CMK (cell line): ENCODE results near the gene NELL1.

Experiments
- DNase-seq: peaks from one replicate; pipeline ENCODE4 v3.0.0-alpha.2; 2010; ENCODE audit warnings: low read depth

Gene NELL1

DNA sequence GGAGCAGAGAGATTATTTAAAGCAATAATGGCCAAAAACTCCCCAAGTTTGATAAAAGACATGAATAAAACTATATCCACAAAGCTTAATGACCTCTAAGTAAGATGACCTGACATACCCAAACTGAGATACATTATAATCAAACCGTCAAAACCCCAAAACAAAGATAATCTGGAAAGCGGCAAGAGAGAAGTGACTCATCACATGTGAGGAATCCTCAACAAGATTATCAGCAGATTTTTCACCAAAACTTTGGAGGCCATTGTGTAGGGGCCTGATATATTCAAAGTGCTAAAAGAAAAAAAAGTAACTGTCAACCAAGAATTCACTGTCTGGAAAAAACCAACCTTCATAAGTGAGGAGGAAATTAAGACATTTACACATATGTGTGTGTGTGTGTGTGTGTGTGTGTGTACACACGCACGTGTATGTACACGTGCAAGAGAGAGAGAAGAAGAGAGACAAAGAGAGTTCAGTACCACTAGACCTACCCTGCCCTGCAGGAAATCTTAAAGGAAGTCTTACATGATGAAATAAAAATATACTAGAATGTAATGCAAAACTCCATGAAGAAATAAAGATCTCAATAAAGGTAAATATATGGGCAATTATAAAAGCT lies 752.4 kb downstream of the NELL1 start:
- no peak for DNase-seq

DNA sequence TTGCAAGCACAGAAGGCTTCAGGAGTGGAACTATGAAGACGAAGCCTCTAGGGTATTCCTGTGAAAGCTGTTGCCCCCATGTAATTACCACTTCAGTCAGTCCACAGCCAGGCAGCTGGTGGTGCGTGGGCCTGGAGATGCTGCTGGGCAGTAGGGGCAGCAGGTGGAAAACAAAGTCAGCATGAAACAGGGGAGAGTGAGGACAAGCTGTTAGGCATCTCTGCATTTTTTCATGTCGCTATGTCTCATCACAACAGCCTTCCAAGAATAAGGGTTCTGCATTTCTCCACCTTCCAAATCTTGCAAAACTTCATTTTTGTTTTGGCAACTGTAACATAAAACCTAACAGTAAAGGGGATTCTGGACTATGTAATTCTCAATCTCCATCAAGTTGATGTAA lies 757.5 kb downstream of the NELL1 start:
- DNase-seq: no peak

- DNase-seq: no peak
These were observed 758.3 kb downstream of the NELL1 start for GRCh38 chr11:21427726-21428125.

- no peak for DNase-seq
These were observed 759.4 kb downstream of the NELL1 start for GRCh38 chr11:21428796-21429195.

DNA sequence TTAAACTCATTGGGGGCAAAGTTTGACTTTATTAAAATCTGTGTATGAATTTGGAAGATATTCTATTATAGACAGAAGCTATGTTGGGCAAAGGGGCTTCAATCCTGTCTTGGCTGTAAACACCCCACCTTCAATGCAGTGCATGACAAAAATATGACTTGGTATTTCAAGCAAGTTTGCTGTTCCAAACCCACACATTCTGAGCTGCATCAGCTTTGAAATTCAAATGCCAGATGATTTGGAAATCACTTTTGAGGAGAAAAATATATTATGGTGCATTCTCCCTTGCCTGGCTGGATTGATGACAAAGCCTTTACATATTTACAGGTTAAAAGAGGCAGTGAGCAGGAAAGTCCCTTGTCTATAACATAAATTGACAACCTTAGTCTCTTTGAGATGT lies 760.0 kb downstream of the NELL1 start:
- DNase-seq: no peak

DNA sequence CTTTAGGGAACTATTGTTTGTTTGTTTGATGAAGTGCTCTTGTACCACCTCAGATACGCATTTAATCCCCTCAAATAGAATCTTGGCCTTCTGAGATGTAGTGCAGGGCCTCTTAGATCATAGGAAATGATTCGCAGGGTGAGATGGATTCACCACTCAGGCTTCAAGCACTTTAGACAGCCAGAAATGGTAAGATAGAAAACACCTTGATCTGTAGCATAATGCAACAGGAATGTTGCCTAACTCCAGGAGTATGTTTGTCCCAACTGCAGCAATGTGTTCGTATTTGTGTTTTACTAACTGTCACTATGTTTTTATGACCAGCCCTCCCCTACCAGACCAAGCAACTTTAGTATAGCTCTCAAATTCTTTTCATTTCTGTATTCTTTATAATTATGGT lies 761.2 kb downstream of the NELL1 start:
- DNase-seq: no peak

- no peak for DNase-seq
These were observed 777.7 kb downstream of the NELL1 start for GRCh38 chr11:21446939-21447590.

DNA sequence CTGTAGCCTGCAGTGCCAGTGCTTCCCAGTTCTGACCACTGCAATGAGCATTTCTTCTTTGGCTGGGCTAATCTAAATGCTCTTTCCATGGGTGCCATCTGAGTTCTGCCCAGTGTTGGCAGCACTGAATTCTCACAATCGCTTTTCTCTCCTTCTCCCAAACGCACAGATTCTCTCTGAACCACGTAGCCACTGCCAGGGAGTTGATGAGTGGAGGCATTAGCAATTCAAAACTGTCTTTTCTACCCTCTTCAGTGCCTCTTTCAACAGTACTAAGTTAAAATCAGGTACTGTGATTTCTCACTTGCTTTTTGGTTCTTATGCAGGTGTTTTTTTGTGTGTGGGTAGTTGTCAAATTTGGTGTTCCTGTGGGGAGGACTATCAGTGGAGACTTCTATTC lies 778.5 kb downstream of the NELL1 start:
- DNase-seq: no peak

- DNase-seq: no peak
These were observed 786.8 kb downstream of the NELL1 start for GRCh38 chr11:21456186-21456585.

DNA sequence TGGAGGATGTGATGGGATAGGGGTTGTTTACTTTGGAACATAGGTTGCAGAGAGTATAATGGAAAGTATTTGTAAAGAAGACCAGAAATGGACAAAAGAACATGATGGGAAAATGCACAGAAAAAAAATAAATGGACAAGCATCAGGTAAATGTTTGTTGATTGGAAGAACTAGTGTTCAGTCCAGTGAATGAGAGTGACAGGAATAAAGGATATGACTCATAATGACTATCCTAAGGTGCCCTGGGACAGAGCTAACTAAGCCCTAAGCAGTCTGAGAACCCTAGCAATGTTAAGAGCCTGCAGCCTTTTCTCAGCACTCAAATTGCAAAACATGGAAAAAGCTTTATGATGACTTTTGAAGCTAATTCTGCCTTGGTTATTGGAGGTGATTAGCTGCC lies 790.7 kb downstream of the NELL1 start:
- DNase-seq: no peak

DNA sequence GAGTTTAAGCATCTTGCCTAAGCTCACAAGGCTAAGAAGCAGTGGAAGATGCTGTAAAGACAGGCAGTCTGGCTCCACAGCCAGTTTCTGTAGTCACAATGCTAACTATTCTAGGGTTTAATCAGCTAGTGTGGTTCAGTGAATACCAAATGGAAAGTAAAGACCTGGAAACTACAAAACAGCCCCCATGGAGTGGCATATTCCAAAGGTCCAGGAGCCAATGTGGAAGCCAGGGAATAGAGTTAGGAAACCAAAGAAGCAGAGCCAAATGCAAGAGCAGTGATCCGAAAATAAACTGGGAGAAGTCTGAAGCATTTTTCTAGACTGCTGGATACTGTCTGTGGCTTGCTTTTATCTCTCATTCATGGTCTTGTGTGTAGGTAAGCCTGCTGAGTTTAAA lies 792.3 kb downstream of the NELL1 start:
- DNase-seq: no peak

DNA sequence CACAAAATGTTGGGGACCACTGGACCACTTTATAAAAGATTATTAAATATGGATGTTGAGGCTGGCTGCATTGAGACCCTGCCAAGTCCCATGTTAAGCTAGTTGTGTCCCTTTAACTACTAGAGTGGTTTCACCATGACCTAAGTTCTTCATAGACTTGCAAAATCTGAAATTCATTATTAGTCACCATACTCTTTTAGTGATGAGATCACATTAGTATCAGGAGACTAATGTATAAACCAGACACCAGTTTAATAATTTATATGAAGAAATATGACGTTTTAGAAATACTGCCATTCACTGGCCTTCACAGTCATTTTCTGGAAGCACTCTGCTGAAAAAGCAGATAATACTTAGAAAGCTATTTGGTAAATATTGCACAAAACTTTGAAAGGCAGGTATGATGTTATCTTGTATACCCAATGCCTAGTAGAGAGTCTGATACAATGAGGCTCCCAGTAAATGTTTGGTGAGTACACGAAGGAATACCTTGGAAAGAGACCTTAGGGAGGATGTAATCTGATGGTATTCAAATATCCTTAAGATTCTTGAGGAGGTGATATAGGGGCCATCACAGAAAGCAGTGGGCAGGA lies 795.3 kb downstream of the NELL1 start:
- DNase-seq: no peak

DNA sequence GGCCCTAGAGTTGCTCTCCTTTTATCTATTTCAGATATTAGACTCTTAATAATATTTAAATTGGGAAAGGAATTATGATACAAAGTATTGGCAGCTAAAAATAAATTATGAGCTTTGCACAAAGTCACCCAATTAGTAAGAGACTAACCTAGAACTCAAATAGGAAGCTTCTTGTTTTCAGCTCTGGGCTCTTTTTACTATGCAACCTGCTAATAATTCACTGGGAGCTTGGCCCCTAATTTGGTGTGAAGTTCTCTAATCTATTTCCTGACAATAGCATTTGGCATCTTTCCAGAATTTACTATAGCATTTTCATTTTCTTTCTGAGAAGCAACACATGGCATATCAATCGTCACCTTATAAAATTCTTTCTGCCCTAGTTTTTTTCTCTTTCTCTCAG lies 795.8 kb downstream of the NELL1 start:
- no peak for DNase-seq

DNA sequence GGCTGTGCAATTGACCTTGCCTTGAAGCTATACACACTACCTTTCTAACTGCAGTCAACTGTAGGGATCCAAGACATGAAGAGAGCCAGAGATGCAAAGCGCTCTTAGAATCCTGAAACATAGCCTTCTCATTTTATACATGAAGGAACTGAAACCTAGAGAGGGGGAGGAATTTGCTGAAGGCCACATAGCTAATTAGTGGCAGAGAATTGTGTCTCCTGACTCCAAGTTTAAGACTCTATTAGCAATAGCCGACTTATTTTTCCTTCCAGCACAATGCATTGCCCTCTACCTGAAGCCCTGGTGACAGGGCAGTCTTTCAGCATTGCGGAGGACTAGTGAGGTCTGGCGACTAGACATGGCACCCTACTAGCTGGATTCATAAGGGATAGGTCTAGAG lies 796.5 kb downstream of the NELL1 start:
- DNase-seq: no peak

GRCh38 chr11:21470521-21470920 lies 801.1 kb downstream of the NELL1 start:
- no peak for DNase-seq

DNA sequence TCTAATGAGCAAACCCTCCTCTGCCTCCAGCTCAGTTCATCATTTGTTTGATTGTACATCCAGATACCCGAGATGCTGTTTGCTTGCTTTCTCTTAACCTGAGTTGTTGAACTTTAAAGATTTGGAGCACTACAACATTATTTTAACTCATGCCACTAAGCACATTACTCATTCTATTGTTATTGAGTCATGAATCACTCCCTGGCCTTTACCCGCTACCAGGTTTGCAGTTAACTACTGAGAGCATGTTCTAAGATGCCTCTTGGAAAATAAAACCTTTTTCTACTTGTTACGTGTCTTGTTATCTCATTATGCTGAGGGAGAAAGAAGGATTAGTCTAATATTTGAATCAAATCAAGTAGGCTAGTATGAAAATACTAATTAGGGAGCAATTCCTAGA lies 802.9 kb downstream of the NELL1 start:
- DNase-seq: no peak

GRCh38 chr11:21474529-21474928 lies 805.1 kb downstream of the NELL1 start:
- no peak for DNase-seq

GRCh38 chr11:21475276-21475675 lies 805.9 kb downstream of the NELL1 start:
- DNase-seq: no peak

DNA sequence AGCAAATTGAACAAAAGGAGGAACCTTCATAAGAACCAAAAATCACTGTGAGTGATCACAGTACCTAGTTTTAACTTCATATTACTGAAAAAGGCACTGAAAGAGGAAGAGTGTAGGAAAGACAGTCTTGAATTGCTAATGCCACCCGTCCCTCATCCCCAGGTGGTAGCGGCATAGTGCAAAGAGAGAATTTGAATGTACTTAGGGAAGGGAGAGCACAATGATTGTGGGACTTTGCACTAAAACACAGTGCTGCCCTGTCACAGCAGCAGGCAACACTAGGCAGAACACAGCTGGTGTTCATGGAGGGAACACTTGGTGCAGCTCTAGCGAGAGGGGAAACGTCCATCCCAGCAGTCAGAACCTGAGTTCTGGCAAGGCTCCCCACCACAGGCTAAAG lies 807.2 kb downstream of the NELL1 start:
- DNase-seq: no peak

DNA sequence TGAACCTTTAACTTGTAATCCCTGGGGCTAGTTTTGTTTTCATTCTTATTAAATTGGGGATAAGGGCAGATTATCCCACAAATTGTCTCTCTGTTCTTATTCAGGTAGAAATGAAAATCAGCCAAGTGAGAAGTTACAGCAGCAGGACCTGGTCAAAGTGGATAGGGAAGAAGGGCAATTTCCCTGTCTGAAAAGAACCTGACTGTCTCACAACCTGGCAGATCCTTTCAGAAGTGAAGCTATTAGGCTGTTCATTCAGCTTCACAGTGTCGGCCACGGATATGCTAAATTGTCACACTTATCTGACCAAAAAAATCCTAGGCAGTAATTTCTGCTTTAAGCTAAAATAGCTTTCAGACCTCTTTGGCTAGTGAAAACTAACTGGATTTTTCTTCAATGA lies 810.9 kb downstream of the NELL1 start:
- no peak for DNase-seq

DNA sequence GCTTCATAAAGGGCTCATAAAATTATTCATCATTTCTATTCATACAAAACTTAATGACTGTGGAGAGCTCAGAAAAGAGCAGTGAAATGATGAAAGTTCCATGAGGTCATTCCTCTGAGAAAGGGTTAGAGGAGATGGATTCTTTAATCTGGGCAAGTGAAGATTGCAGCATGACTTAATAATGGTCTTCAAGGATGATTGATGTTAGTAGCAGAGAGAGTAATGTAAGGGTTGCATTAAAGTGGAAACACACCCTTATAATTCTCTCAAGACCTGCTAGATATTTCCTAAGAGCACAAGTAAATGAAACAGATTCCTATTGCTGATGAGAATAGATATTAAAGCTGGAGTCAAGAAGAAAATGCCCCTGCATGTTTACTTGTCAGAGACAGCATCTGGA lies 811.9 kb downstream of the NELL1 start:
- DNase-seq: no peak

DNA sequence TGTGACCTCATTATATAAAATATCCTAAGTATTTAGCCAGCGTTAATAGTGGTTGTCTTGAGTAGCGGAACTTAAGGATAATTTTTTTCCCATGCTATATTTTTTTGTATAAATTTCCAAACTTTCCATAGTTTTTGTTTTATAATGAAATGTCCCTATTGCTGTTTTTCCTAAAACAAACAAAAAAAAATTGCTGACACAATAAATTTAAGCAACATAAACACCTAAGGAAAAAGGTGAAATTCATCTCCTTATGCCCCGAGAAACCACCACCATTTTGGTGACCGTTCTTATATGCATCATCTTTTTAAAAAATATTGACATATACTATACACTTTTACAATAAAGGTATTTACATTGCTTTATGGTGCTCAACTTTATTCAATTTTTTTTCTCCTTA lies 814.7 kb downstream of the NELL1 start:
- no peak for DNase-seq

GRCh38 chr11:21485006-21485405 lies 815.6 kb downstream of the NELL1 start:
- DNase-seq: no peak

DNA sequence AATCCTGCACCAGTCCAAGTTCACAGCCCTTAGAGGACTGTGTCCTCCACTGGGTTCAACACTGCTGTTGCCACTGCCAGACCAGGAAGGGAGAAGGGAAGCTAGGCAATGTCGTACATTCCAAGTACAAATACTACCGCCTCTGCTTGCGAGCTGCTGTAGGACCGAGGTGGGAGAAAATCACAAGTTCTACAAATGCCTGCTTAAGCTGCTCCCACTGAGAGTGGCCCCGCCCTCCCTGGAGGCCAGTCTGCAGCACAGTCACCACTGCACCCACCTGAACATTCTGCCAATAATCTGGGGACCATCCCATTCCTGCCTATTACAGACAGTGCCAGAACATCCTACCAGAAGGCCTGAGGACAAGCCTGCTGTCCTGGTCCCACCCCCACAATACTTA lies 816.0 kb downstream of the NELL1 start:
- DNase-seq: no peak
